Activated naive CD4-positive, alpha-beta T cell treated with anti-CD3 and anti-CD28 coated beads, Interleukin-2, amount 50 U/mL, for 24 hours (primary cell): Measurements from ENCODE around the gene NLN.
"Not testable (repeated sequence)": the region's sequence is repeated elsewhere in the genome, so short reads cannot be mapped to it uniquely, and the experiment has no call there.

Experiments
- H3K27ac Mint-ChIP-seq: one replicate; pipeline ENCODE4 v1.8.0; 2021; ENCODE audit warnings: mild to moderate bottlenecking, mixed read lengths
- H3K27me3 Mint-ChIP-seq: one replicate; pipeline ENCODE4 v1.8.0; 2021; ENCODE audit warnings: mixed read lengths
- H3K36me3 Mint-ChIP-seq: one replicate; pipeline ENCODE4 v1.8.0; 2021; ENCODE audit warnings: mixed read lengths
- H3K4me1 Mint-ChIP-seq: one replicate; pipeline ENCODE4 v1.8.0; 2021; ENCODE audit warnings: mixed read lengths
- H3K4me3 Mint-ChIP-seq: one replicate; pipeline ENCODE4 v1.8.0; 2021; ENCODE audit warnings: mild to moderate bottlenecking, mixed read lengths
- H3K9me3 Mint-ChIP-seq: one replicate; pipeline ENCODE4 v1.8.0; 2021; ENCODE audit warnings: mixed read lengths

NLN gene

GRCh38 chr5:65778126-65778525 is 56.1 kb downstream of the NLN start:
- H3K4me1 Mint-ChIP-seq, result peaks cover 42% of the 10 kb centered on the region
- H3K4me3 Mint-ChIP-seq, result no peak overlapping the region
- no peak overlapping the region for H3K27ac Mint-ChIP-seq
- peaks cover 21% of the 10 kb centered on the region for H3K36me3 Mint-ChIP-seq
- H3K27me3 Mint-ChIP-seq, result no peaks in the 10 kb centered on the region
- no peaks in the 10 kb centered on the region for H3K9me3 Mint-ChIP-seq

- Mint-ChIP-seq H3K36me3 (peaks cover 23% of the 10 kb centered on the region), H3K9me3 (no peaks in the 10 kb centered on the region), H3K27me3 (no peaks in the 10 kb centered on the region), H3K4me1 (peaks cover 33% of the 10 kb centered on the region), H3K27ac (peak overlapping the region; percentile 30), H3K4me3 (peak overlapping the region; percentile 63)
Measured at GRCh38 chr5:65779643-65780042, 57.6 kb downstream of the NLN start.

- H3K4me1 Mint-ChIP-seq, result peaks cover 13% of the 10 kb centered on the region
- not testable (repeated sequence) for H3K27me3 Mint-ChIP-seq, H3K27ac Mint-ChIP-seq, H3K4me3 Mint-ChIP-seq
- peaks cover 14% of the 10 kb centered on the region for H3K9me3 Mint-ChIP-seq
- peaks cover 22% of the 10 kb centered on the region for H3K36me3 Mint-ChIP-seq
Measured at GRCh38 chr5:65788296-65788695, 66.3 kb downstream of the NLN start.

GRCh38 chr5:65790371-65791163 is 68.6 kb downstream of the NLN start:
- no peaks in the 10 kb centered on the region for H3K27me3 Mint-ChIP-seq
- peaks cover 13% of the 10 kb centered on the region for H3K4me1 Mint-ChIP-seq
- H3K9me3 Mint-ChIP-seq, result peaks cover 14% of the 10 kb centered on the region
- H3K36me3 Mint-ChIP-seq, result peaks cover 19% of the 10 kb centered on the region
- no peak overlapping the region for H3K4me3 Mint-ChIP-seq
- peak overlapping the region; percentile 70 for H3K27ac Mint-ChIP-seq

GRCh38 chr5:65791712-65792673 is 70.0 kb downstream of the NLN start:
- H3K9me3 Mint-ChIP-seq, result peaks cover 14% of the 10 kb centered on the region
- peaks cover 19% of the 10 kb centered on the region for H3K36me3 Mint-ChIP-seq
- H3K4me3 Mint-ChIP-seq, result no peak overlapping the region
- H3K27me3 Mint-ChIP-seq, result no peaks in the 10 kb centered on the region
- H3K27ac Mint-ChIP-seq, result no peak overlapping the region
- peaks cover 13% of the 10 kb centered on the region for H3K4me1 Mint-ChIP-seq

GRCh38 chr5:65796269-65796668 is 74.3 kb downstream of the NLN start:
- Mint-ChIP-seq H3K9me3 (no peaks in the 10 kb centered on the region), H3K4me3 (no peak overlapping the region), H3K4me1 (no peaks in the 10 kb centered on the region), H3K36me3 (no peaks in the 10 kb centered on the region), H3K27me3 (no peaks in the 10 kb centered on the region), H3K27ac (no peak overlapping the region)

- H3K4me3 Mint-ChIP-seq, result no peak overlapping the region
- peaks cover 4% of the 10 kb centered on the region for H3K4me1 Mint-ChIP-seq
- H3K27ac Mint-ChIP-seq, result no peak overlapping the region
- H3K9me3 Mint-ChIP-seq, result peaks cover 4% of the 10 kb centered on the region
- no peaks in the 10 kb centered on the region for H3K27me3 Mint-ChIP-seq
- peaks cover 3% of the 10 kb centered on the region for H3K36me3 Mint-ChIP-seq
Measured at GRCh38 chr5:65796751-65797316, 74.8 kb downstream of the NLN start.

- Mint-ChIP-seq H3K27me3 (no peaks in the 10 kb centered on the region), H3K27ac (no peak overlapping the region), H3K4me1 (peaks cover 6% of the 10 kb centered on the region), H3K36me3 (peaks cover 5% of the 10 kb centered on the region), H3K9me3 (peaks cover 6% of the 10 kb centered on the region), H3K4me3 (no peak overlapping the region)
Measured at GRCh38 chr5:65797481-65797880, 75.5 kb downstream of the NLN start.

GRCh38 chr5:65799857-65800256 is 77.9 kb downstream of the NLN start:
- Mint-ChIP-seq H3K4me3 (no peak overlapping the region), H3K27me3 (no peaks in the 10 kb centered on the region), H3K27ac (no peak overlapping the region), H3K36me3 (peaks cover 5% of the 10 kb centered on the region), H3K9me3 (peaks cover 6% of the 10 kb centered on the region), H3K4me1 (peaks cover 20% of the 10 kb centered on the region)

GRCh38 chr5:65800775-65801174 is 78.8 kb downstream of the NLN start:
- peaks cover 6% of the 10 kb centered on the region for H3K9me3 Mint-ChIP-seq
- H3K4me1 Mint-ChIP-seq, result peaks cover 30% of the 10 kb centered on the region
- H3K27me3 Mint-ChIP-seq, result no peaks in the 10 kb centered on the region
- H3K27ac Mint-ChIP-seq, result no peak overlapping the region
- H3K36me3 Mint-ChIP-seq, result peaks cover 7% of the 10 kb centered on the region
- no peak overlapping the region for H3K4me3 Mint-ChIP-seq

GRCh38 chr5:65801352-65801783 is 79.4 kb downstream of the NLN start:
- Mint-ChIP-seq H3K4me1 (peaks cover 33% of the 10 kb centered on the region), H3K36me3 (peaks cover 10% of the 10 kb centered on the region), H3K27me3 (no peaks in the 10 kb centered on the region), H3K9me3 (peaks cover 6% of the 10 kb centered on the region), H3K27ac (no peak overlapping the region), H3K4me3 (no peak overlapping the region)

GRCh38 chr5:65802080-65802479 is 80.1 kb downstream of the NLN start:
- peaks cover 12% of the 10 kb centered on the region for H3K36me3 Mint-ChIP-seq
- peaks cover 33% of the 10 kb centered on the region for H3K4me1 Mint-ChIP-seq
- peaks cover 6% of the 10 kb centered on the region for H3K9me3 Mint-ChIP-seq
- no peaks in the 10 kb centered on the region for H3K27me3 Mint-ChIP-seq
- no peak overlapping the region for H3K4me3 Mint-ChIP-seq
- no peak overlapping the region for H3K27ac Mint-ChIP-seq

- Mint-ChIP-seq H3K4me3 (no peak overlapping the region), H3K27ac (no peak overlapping the region), H3K27me3 (no peaks in the 10 kb centered on the region), H3K4me1 (peaks cover 33% of the 10 kb centered on the region), H3K36me3 (peaks cover 12% of the 10 kb centered on the region), H3K9me3 (peaks cover 6% of the 10 kb centered on the region)
Measured at GRCh38 chr5:65802820-65803219, 80.8 kb downstream of the NLN start.

- Mint-ChIP-seq H3K36me3 (peaks cover 12% of the 10 kb centered on the region), H3K27ac (peak overlapping the region; percentile 53), H3K9me3 (peaks cover 6% of the 10 kb centered on the region), H3K4me3 (peak overlapping the region; percentile 28), H3K4me1 (peaks cover 33% of the 10 kb centered on the region), H3K27me3 (no peaks in the 10 kb centered on the region)
Measured at GRCh38 chr5:65803699-65804391, 81.8 kb downstream of the NLN start.

GRCh38 chr5:65805089-65805488 is 83.1 kb downstream of the NLN start:
- no peaks in the 10 kb centered on the region for H3K27me3 Mint-ChIP-seq
- peaks cover 6% of the 10 kb centered on the region for H3K9me3 Mint-ChIP-seq
- peak overlapping the region; percentile 28 for H3K4me3 Mint-ChIP-seq
- H3K27ac Mint-ChIP-seq, result peak overlapping the region; percentile 61
- H3K36me3 Mint-ChIP-seq, result peaks cover 18% of the 10 kb centered on the region
- H3K4me1 Mint-ChIP-seq, result peaks cover 33% of the 10 kb centered on the region
